Measurements from ENCODE around the gene DBX2.
"Not testable (repeated sequence)": the region's sequence is repeated elsewhere in the genome, so short reads cannot be mapped to it uniquely, and the experiment has no call there.

The DBX2 gene

GRCh38 chr12:45008211-45008610 lies 42.7 kb downstream of the DBX2 start:
- DNase-seq, result no peak

- DNase-seq, result no peak
Observed at GRCh38 chr12:44999355-44999754, 51.5 kb downstream of the DBX2 start.

GRCh38 chr12:44993161-44993560 lies 57.7 kb downstream of the DBX2 start:
- no peak for DNase-seq

- DNase-seq, result not testable (repeated sequence)
Observed at GRCh38 chr12:44984863-44985262, 66.0 kb downstream of the DBX2 start.

- no peak for DNase-seq
Observed at GRCh38 chr12:44979918-44980317, 71.0 kb downstream of the DBX2 start.

GRCh38 chr12:44976246-44976645 lies 74.7 kb downstream of the DBX2 start:
- DNase-seq, result no peak

- DNase-seq, result no peak
Observed at GRCh38 chr12:44972746-44973421, 78.0 kb downstream of the DBX2 start.

- DNase-seq, result no peak
Observed at GRCh38 chr12:44968965-44969364, 81.9 kb downstream of the DBX2 start.

Data from stimulated activated CD4-positive, alpha-beta T cell treated with anti-CD3 and anti-CD28 coated beads, Interleukin-12 subunit alpha, Interleukin-12 subunit beta, amount 100 ng/mL, for 4 hours (primary cell).